ENCODE results near the gene CDH18.

DNA sequence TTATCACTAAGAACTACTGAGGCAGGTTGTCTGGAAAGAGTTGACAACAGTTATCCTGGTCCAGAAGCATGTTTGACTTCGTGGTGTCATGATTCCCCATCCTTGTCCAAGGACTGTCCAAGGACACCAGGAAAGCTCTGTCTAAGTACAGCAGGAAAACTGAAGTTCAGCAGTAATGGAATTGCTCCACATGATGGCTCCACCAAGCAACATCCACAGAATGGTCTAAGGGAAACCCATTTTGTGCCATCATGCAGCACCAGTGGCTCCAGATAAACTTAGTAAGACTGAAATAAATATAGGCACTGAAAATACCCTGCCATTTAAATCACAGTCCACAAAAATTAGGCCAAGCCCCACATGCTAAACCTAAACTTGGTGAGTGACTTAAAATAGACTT, 192.8 kb downstream of the CDH18 start:
- TF ChIP-seq CTCF (IDR thresholded peaks at IDR 0.05; ENCODE audit: insufficient read depth, low read length, poor library complexity, severe bottlenecking) (no peak), EZH2phosphoT487 (conservative IDR thresholded peaks at IDR 0.05; ENCODE audit: low read length) (no peak)

All from SU-DHL-6 (cell line).